ENCODE results near the gene DIO1.

The DIO1 gene

GRCh38 chr1:53895421-53895820 is 1.4 kb downstream of the DIO1 start:
- DNase-seq, result no peak

- no peak for DNase-seq
Measured at GRCh38 chr1:53896635-53897229, 2.7 kb downstream of the DIO1 start.

- DNase-seq, result no peak
Measured at GRCh38 chr1:53899206-53899628, 5.2 kb downstream of the DIO1 start.

GRCh38 chr1:53899708-53900107 is 5.7 kb downstream of the DIO1 start:
- no peak for DNase-seq

GRCh38 chr1:53902235-53903138 is 8.5 kb downstream of the DIO1 start:
- DNase-seq, result peak in 2 of 3 experiments; percentile 20 to 49

- no peak for DNase-seq
Measured at GRCh38 chr1:53905509-53905908, 11.5 kb downstream of the DIO1 start.

- no peak for DNase-seq
Measured at GRCh38 chr1:53906121-53906520, 12.1 kb downstream of the DIO1 start.

- DNase-seq, result no peak
Measured at GRCh38 chr1:53909946-53910345, 16.0 kb downstream of the DIO1 start.

GRCh38 chr1:53911442-53911841 is 17.5 kb downstream of the DIO1 start:
- no peak for DNase-seq

- peak in 1 of 3 experiments; percentile 17 for DNase-seq
Measured at GRCh38 chr1:53913352-53914033, 19.5 kb downstream of the DIO1 start.

GRCh38 chr1:53918343-53918742 is 24.4 kb downstream of the DIO1 start:
- no peak for DNase-seq

- DNase-seq, result no peak
Measured at GRCh38 chr1:53919675-53920066, 25.7 kb downstream of the DIO1 start.

- no peak for DNase-seq
Measured at GRCh38 chr1:53927376-53927881, 33.4 kb downstream of the DIO1 start.

GRCh38 chr1:53929246-53929960 is 35.4 kb downstream of the DIO1 start:
- no peak for DNase-seq

GRCh38 chr1:53930932-53931331 is 36.9 kb downstream of the DIO1 start:
- DNase-seq, result no peak

GRCh38 chr1:53931523-53931922 is 37.5 kb downstream of the DIO1 start:
- no peak for DNase-seq

GRCh38 chr1:53934170-53934765 is 40.3 kb downstream of the DIO1 start:
- peak in 1 of 3 experiments; percentile 6 for DNase-seq

GRCh38 chr1:53936430-53936829 is 42.4 kb downstream of the DIO1 start:
- DNase-seq, result no peak

GRCh38 chr1:53938136-53938830 is 44.3 kb downstream of the DIO1 start:
- DNase-seq, result no peak

GRCh38 chr1:53942127-53942957 is 48.4 kb downstream of the DIO1 start:
- no peak for DNase-seq

- no peak for DNase-seq
Measured at GRCh38 chr1:53943090-53943489, 49.1 kb downstream of the DIO1 start.
